ENCODE measurements around the gene PRR7.
"Not testable (repeated sequence)": the region's sequence is repeated elsewhere in the genome, so short reads cannot be mapped to it uniquely, and the experiment has no call there.

PRR7 gene

GRCh38 chr5:177419046-177419445 lies 27.6 kb upstream of the PRR7 start:
- no peak overlapping the region for H3K9ac ChIP-seq (ENCODE audit: low read length)
- H3F3A ChIP-seq (ENCODE audit: insufficient read depth, low read length) = no peaks in the 10 kb centered on the region
- no peak overlapping the region for H3K27ac ChIP-seq (ENCODE audit: low read length)
- H3K4me2 ChIP-seq (ENCODE audit: low read depth, low read length) = no peak overlapping the region
- no peak for TF ChIP-seq EZH2phosphoT487 (IDR thresholded peaks at IDR 0.05; ENCODE audit: low read length)
- no peak for TF ChIP-seq EZH2 (optimal IDR thresholded peaks at IDR 0.05; ENCODE audit: low read depth, low read length)
- no peak for TF ChIP-seq CTCF (IDR thresholded peaks at IDR 0.05; ENCODE audit: low read length)
- H3K9me3 ChIP-seq (replicated peaks; ENCODE audit: insufficient read depth, low read length) = no peaks in the 10 kb centered on the region
- H3K36me3 ChIP-seq (replicated peaks; ENCODE audit: insufficient read depth, low read length) = no peaks in the 10 kb centered on the region
- no peak overlapping the region for H3K4me3 ChIP-seq (ENCODE audit: low read length)
- H2AFZ ChIP-seq (ENCODE audit: low read length) = no peak overlapping the region
- no peaks in the 10 kb centered on the region for H3K27me3 ChIP-seq (replicated peaks; ENCODE audit: insufficient read depth, low read length)
- H4K20me1 ChIP-seq (ENCODE audit: insufficient read depth, low read length) = no peaks in the 10 kb centered on the region
- H3K9me2 ChIP-seq (replicated peaks; ENCODE audit: insufficient read depth, low read length) = no peaks in the 10 kb centered on the region
- H3K4me1 ChIP-seq (ENCODE audit: low read length) = peaks cover under 1% of the 10 kb centered on the region; the same call in 1 of the 2 replicates
- no peak for DNase-seq
- no peaks in the 10 kb centered on the region for H3K79me2 ChIP-seq (ENCODE audit: low read length)

- H4K20me1 ChIP-seq (ENCODE audit: insufficient read depth, low read length); H3K9ac ChIP-seq (ENCODE audit: low read length); H3K36me3 ChIP-seq (replicated peaks; ENCODE audit: insufficient read depth, low read length); H3K27ac ChIP-seq (ENCODE audit: low read length); H3K4me3 ChIP-seq (ENCODE audit: low read length); H3K4me2 ChIP-seq (ENCODE audit: low read depth, low read length); H3K9me2 ChIP-seq (replicated peaks; ENCODE audit: insufficient read depth, low read length); H3F3A ChIP-seq (ENCODE audit: insufficient read depth, low read length); H2AFZ ChIP-seq (ENCODE audit: low read length); DNase-seq; H3K27me3 ChIP-seq (replicated peaks; ENCODE audit: insufficient read depth, low read length); H3K9me3 ChIP-seq (replicated peaks; ENCODE audit: insufficient read depth, low read length); H3K79me2 ChIP-seq (ENCODE audit: low read length); H3K4me1 ChIP-seq (ENCODE audit: low read length): not testable (repeated sequence)
Observed at GRCh38 chr5:177420472-177420871, 26.1 kb upstream of the PRR7 start.

GRCh38 chr5:177421062-177421798 lies 25.4 kb upstream of the PRR7 start:
- no peaks in the 10 kb centered on the region for H3K36me3 ChIP-seq (replicated peaks; ENCODE audit: insufficient read depth, low read length)
- H3K9me3 ChIP-seq (replicated peaks; ENCODE audit: insufficient read depth, low read length) = no peaks in the 10 kb centered on the region
- H3K9ac ChIP-seq (ENCODE audit: low read length) = no peak overlapping the region
- H4K20me1 ChIP-seq (ENCODE audit: insufficient read depth, low read length) = no peaks in the 10 kb centered on the region
- DNase-seq = no peak
- no peaks in the 10 kb centered on the region for H3K79me2 ChIP-seq (ENCODE audit: low read length)
- no peaks in the 10 kb centered on the region for H3K27me3 ChIP-seq (replicated peaks; ENCODE audit: insufficient read depth, low read length)
- peaks cover 7% of the 10 kb centered on the region for H3K4me1 ChIP-seq (ENCODE audit: low read length)
- no peak overlapping the region for H3K27ac ChIP-seq (ENCODE audit: low read length)
- no peak overlapping the region for H3K4me3 ChIP-seq (ENCODE audit: low read length)
- no peak overlapping the region for H2AFZ ChIP-seq (ENCODE audit: low read length)
- H3K4me2 ChIP-seq (ENCODE audit: low read depth, low read length) = no peak overlapping the region
- no peaks in the 10 kb centered on the region for H3K9me2 ChIP-seq (replicated peaks; ENCODE audit: insufficient read depth, low read length)
- peaks cover 6% of the 10 kb centered on the region; the same call in 1 of the 2 replicates for H3F3A ChIP-seq (ENCODE audit: insufficient read depth, low read length)
- TF ChIP-seq EZH2phosphoT487 (IDR thresholded peaks at IDR 0.05; ENCODE audit: low read length) (no peak), EZH2 (optimal IDR thresholded peaks at IDR 0.05; ENCODE audit: low read depth, low read length) (no peak), CTCF (IDR thresholded peaks at IDR 0.05; ENCODE audit: low read length) (no peak)

- Histone ChIP-seq H3K4me2 (ENCODE audit: low read depth, low read length) (no peak overlapping the region), H3K4me3 (ENCODE audit: low read length) (no peak overlapping the region), H3K79me2 (ENCODE audit: low read length) (peaks cover 20% of the 10 kb centered on the region), H3K27ac (ENCODE audit: low read length) (no peak overlapping the region), H2AFZ (ENCODE audit: low read length) (no peak overlapping the region), H3K36me3 (replicated peaks; ENCODE audit: insufficient read depth, low read length) (no peaks in the 10 kb centered on the region), H3F3A (ENCODE audit: insufficient read depth, low read length) (peaks cover 23% of the 10 kb centered on the region), H3K4me1 (ENCODE audit: low read length) (peaks cover 18% of the 10 kb centered on the region), H4K20me1 (ENCODE audit: insufficient read depth, low read length) (no peaks in the 10 kb centered on the region), H3K27me3 (replicated peaks; ENCODE audit: insufficient read depth, low read length) (no peaks in the 10 kb centered on the region), H3K9me3 (replicated peaks; ENCODE audit: insufficient read depth, low read length) (no peaks in the 10 kb centered on the region), H3K9me2 (replicated peaks; ENCODE audit: insufficient read depth, low read length) (no peaks in the 10 kb centered on the region), H3K9ac (ENCODE audit: low read length) (no peak overlapping the region)
- TF ChIP-seq CTCF (IDR thresholded peaks at IDR 0.05; ENCODE audit: low read length) = no peak
- TF ChIP-seq EZH2phosphoT487 (IDR thresholded peaks at IDR 0.05; ENCODE audit: low read length) = no peak
- no peak for TF ChIP-seq EZH2 (optimal IDR thresholded peaks at IDR 0.05; ENCODE audit: low read depth, low read length)
- no peak for DNase-seq
Observed at GRCh38 chr5:177423671-177424070, 22.9 kb upstream of the PRR7 start.

Data from MM.1S (cell line).